Prostate gland (tissue), 2 donors: ENCODE data around the gene ZC3H18.

Experiments used
- CTCF ChIP-seq, 4 experiments: fragments of 200-600 bp in 2 of 4; fragments of 450-650 bp in 2 of 4; sonication (generic) in 2 of 4; IDR thresholded peaks; 1 replicate in 3 of 4; 2 replicates in 1 of 4; pipeline ENCODE4 v1.5.1; 2016 to 2019; ENCODE audit warnings: antibody characterized with exemption in 4 of 4, mild to moderate bottlenecking in 2 of 4, moderate library complexity in 2 of 4
- POLR2A ChIP-seq: fragments of 450-650 bp; IDR thresholded peaks from one replicate; pipeline ENCODE4 v1.6.1; 2016; ENCODE audit warnings: antibody characterized with exemption, mild to moderate bottlenecking
- POLR2AphosphoS5 ChIP-seq: sonication (generic); formaldehyde crosslinking; IDR thresholded peaks from one replicate; pipeline ENCODE4 v1.6.1; 2017; ENCODE audit warnings: antibody characterized with exemption

DNA sequence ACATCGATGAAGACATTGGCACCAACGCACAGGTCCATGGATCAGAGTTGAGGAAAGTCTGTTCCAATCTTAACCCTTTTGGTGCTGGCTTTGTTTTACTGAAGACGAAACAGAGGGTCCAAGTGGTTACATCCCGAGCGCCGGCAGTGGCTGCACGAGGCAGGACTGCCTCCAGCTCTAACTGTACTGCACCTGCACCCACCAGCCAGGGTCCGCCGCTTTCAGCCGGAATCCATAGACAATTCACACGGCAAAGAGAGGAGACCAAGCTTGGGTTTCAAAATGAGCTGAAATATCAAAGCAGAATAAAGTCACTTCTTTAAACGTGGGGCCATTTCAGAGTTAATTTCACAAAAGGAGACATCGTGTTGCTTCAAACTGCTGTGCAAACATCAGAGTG lies 21.2 kb upstream of the ZC3H18 start:
- no peak for TF ChIP-seq CTCF (IDR thresholded peaks at IDR 0.05)
- no peak for TF ChIP-seq POLR2A
- no peak for TF ChIP-seq POLR2AphosphoS5
